NCI-H524 (cell line): Measurements from ENCODE around the gene LRP2BP.
"Not testable (repeated sequence)": the region's sequence is repeated elsewhere in the genome, so short reads cannot be mapped to it uniquely, and the experiment has no call there.

Source experiments
- DNase-seq, 2 experiments: peaks; one replicate each; lab custom pipeline; 2025; lab: John Stamatoyannopoulos, UW

LRP2BP gene

DNA sequence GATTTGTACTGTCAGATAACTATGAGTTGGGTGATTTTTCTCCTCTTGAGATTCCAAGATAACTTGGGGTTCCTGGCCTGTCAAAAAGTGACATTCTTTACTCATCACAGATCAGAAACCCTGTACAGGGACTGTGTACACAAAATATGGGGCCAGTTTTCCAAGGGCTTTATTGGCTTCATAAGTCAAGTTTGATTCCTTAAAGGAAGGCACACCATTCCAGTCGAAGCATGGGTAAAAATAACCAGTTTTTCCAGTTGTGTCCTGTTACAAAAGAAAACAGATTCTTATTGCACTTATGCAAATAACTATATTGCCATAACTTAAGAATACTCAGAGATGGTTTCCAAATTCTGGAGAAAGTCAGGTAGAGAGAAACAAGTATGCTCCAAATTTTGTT, 70.0 kb downstream of the LRP2BP start:
- not testable (repeated sequence) for DNase-seq

DNA sequence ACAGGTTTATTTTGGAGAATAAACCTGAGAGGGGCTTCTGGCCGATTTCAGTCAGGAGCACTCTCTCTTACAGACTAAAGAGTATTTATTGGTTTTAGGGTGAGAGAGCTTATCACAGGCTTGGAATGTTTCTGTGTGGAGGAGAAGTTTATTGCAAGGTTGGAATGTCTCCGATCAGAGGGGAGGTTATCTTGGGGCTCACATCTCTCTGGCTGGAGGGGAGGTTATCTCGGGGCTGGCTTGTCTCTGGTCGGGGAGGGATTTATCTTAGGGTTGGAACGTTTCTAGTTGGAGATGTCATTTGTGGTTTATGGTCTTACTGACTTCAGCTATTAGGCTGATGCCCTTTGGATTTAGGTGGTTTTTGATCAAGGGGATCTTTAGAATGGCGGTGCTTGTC, 71.4 kb downstream of the LRP2BP start:
- DNase-seq = not testable (repeated sequence)

GRCh38 chr4:185323606-185324005, 72.1 kb downstream of the LRP2BP start:
- DNase-seq = no peak

GRCh38 chr4:185322803-185323202, 72.9 kb downstream of the LRP2BP start:
- no peak for DNase-seq

GRCh38 chr4:185318679-185319078, 77.0 kb downstream of the LRP2BP start:
- no peak for DNase-seq

DNA sequence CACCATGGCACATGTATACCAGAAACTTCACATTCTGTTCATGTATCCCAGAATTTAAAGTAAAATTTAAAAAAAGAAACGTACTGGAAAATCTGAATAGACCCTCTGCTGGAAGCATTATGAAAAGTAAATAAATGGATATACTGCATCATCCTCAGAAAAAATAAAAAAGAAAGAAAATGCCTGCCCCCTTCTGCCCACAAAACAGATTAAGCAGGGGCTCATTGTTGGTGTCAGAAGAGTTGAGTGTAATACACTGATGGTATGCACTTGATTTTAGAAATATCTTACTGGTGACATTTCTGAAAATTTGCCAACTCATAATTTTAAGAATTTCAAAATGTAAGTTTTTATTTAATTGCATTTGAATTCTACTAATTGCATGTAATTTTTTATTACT, 77.8 kb downstream of the LRP2BP start:
- DNase-seq = no peak

DNA sequence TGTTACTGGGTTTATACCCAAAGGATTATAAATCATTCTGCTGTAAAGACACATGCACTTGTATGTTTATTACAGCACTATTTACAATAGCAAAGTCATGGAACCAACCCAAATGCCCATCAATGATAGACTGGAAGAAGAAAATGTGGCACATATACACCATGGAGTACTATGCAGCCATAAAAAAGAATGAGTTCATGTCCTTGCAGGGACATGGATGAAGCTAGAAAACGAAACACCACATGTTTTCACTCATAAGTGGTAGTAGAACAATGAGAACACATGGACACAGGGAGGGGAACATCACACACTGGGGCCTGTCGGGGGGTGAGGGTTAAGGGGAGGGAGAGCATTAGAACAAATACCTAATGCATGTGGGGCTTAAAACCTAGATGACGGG, 78.3 kb downstream of the LRP2BP start:
- DNase-seq = not testable (repeated sequence)
